ENCODE measurements around the gene KIRREL3. TPM values are rescaled to one million over a fixed set of nuclear protein-coding genes. Genes with fewer than 3 reads are reported as not detected.

The KIRREL3 gene
- total and polyA plus RNA-seq, 10 donors: 0.50 to 5.4 (median 2.0) TPM

- peaks cover 0 to 16% (median 3%) of the 10 kb centered on the region in 6 donors for H3K4me1 ChIP-seq
- peak overlapping the region in 1 of 8 donors; percentile 11 for H3K27ac ChIP-seq
- TF ChIP-seq POLR2A (IDR thresholded peaks at IDR 0.05): no peak
- no peak overlapping the region for H3K4me3 ChIP-seq
- DNase-seq: no peak
- peaks cover 0 to 10% (median 0%) of the 10 kb centered on the region in 6 donors for H3K36me3 ChIP-seq
- 60 to 92% (median 80%) methylated on average over 6 of the region's 6 CpGs for WGBS, 5 donors
- H3K9me3 ChIP-seq: peaks cover 0 to 6% (median 0%) of the 10 kb centered on the region in 8 donors
- H3K27me3 ChIP-seq (replicated peaks in 1 of 7): no peaks in the 10 kb centered on the region
- intact Hi-C loops (cut with DNase I; ENCODE audit: low total_unique reads): no loop called here
Measured at GRCh38 chr11:126400479-126400878, 600.1 kb downstream of the KIRREL3 start.

GRCh38 chr11:126400019-126400418 is 600.6 kb downstream of the KIRREL3 start:
- Histone ChIP-seq H3K4me3 (no peak overlapping the region), H3K36me3 (peaks cover 0 to 10% (median 0%) of the 10 kb centered on the region in 6 donors), H3K9me3 (peaks cover 0 to 6% (median 0%) of the 10 kb centered on the region in 8 donors), H3K27me3 (replicated peaks in 1 of 7) (no peaks in the 10 kb centered on the region), H3K27ac (peak overlapping the region in 1 of 8 donors; percentile 11), H3K4me1 (peaks cover 0 to 18% (median under 1%) of the 10 kb centered on the region in 6 donors)
- DNase-seq: no peak
- intact Hi-C loops (cut with DNase I; ENCODE audit: low total_unique reads): no loop called here
- no peak for TF ChIP-seq POLR2A (IDR thresholded peaks at IDR 0.05)
- TF ChIP-seq POLR2AphosphoS5 (IDR thresholded peaks at IDR 0.05): no peak
- TF ChIP-seq CTCF (IDR thresholded peaks at IDR 0.05 in 8 of 11, conservative IDR thresholded peaks at IDR 0.05 in 3 of 11): no peak

GRCh38 chr11:126398721-126399120 is 601.8 kb downstream of the KIRREL3 start:
- intact Hi-C loops (cut with DNase I; ENCODE audit: low total_unique reads): no loop called here
- H3K36me3 ChIP-seq: peaks cover 0 to 10% (median 0%) of the 10 kb centered on the region in 6 donors
- no peak overlapping the region for H3K4me3 ChIP-seq
- no peak for DNase-seq
- TF ChIP-seq CTCF (IDR thresholded peaks at IDR 0.05 in 8 of 11, conservative IDR thresholded peaks at IDR 0.05 in 3 of 11): no peak
- no peak for TF ChIP-seq POLR2AphosphoS5 (IDR thresholded peaks at IDR 0.05)
- TF ChIP-seq POLR2A (IDR thresholded peaks at IDR 0.05): no peak
- no peaks in the 10 kb centered on the region for H3K27me3 ChIP-seq (replicated peaks in 1 of 7)
- no peak overlapping the region for H3K27ac ChIP-seq
- H3K9me3 ChIP-seq: peaks cover 0 to 6% (median 0%) of the 10 kb centered on the region in 8 donors
- H3K4me1 ChIP-seq: peaks cover 0 to 23% (median 6%) of the 10 kb centered on the region in 6 donors
- whole genome bisulfite sequencing, 5 donors: 95 to 100% (median 100%) methylated on average over 1 of the region's 1 CpG

- 87 to 96% (median 94%) methylated on average over 3 to 4 of the region's 4 CpGs for WGBS, 5 donors
- peaks cover 0 to 27% (median 9%) of the 10 kb centered on the region in 6 donors for H3K4me1 ChIP-seq
- TF ChIP-seq CTCF (IDR thresholded peaks at IDR 0.05 in 8 of 11, conservative IDR thresholded peaks at IDR 0.05 in 3 of 11) (no peak), POLR2AphosphoS5 (IDR thresholded peaks at IDR 0.05) (peak in 1 of 3 donors; percentile 30), POLR2A (IDR thresholded peaks at IDR 0.05) (no peak)
- no peak overlapping the region for H3K4me3 ChIP-seq
- H3K27me3 ChIP-seq (replicated peaks in 1 of 7): no peaks in the 10 kb centered on the region
- DNase-seq: no peak
- H3K27ac ChIP-seq: no peak overlapping the region
- peaks cover 0 to 10% (median 0%) of the 10 kb centered on the region in 6 donors for H3K36me3 ChIP-seq
- peaks cover 0 to 6% (median 0%) of the 10 kb centered on the region in 8 donors for H3K9me3 ChIP-seq
- intact Hi-C loops (cut with DNase I; ENCODE audit: low total_unique reads): no loop called here
Measured at GRCh38 chr11:126398296-126398695, 602.3 kb downstream of the KIRREL3 start.
